Measurements from ENCODE around the gene TMEM270.
A peak's percentile ranks its signal among the peaks of the same experiment; 100 is the strongest.

Gene TMEM270

DNA sequence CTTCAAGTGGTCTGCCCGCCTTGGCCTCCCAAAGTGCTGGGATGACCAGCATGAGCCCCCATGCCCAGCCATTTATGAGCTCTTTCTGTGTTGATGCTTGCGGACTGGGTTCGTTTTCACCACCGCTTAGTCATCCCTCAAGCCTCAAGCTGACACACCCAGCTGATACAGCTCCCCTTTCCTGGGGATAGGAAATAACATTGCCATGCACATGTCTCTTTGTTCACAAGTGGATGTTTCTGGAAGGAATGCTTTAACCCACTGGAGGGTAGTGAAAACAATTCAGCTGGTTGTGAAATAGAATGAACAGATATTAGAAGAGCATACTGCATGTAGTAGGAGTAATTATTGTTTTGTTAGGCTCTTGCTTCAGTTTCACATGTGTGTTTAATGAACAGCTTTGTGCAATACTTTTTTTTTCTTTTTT, 10.2 kb upstream of the TMEM270 start:
- TF ChIP-seq CTCF (IDR thresholded peaks at IDR 0.05; ENCODE audit: low read depth, low read length) = no peak
- DNase-seq (ENCODE audit: extremely low read depth, low read depth) = peak; percentile 96

DNA sequence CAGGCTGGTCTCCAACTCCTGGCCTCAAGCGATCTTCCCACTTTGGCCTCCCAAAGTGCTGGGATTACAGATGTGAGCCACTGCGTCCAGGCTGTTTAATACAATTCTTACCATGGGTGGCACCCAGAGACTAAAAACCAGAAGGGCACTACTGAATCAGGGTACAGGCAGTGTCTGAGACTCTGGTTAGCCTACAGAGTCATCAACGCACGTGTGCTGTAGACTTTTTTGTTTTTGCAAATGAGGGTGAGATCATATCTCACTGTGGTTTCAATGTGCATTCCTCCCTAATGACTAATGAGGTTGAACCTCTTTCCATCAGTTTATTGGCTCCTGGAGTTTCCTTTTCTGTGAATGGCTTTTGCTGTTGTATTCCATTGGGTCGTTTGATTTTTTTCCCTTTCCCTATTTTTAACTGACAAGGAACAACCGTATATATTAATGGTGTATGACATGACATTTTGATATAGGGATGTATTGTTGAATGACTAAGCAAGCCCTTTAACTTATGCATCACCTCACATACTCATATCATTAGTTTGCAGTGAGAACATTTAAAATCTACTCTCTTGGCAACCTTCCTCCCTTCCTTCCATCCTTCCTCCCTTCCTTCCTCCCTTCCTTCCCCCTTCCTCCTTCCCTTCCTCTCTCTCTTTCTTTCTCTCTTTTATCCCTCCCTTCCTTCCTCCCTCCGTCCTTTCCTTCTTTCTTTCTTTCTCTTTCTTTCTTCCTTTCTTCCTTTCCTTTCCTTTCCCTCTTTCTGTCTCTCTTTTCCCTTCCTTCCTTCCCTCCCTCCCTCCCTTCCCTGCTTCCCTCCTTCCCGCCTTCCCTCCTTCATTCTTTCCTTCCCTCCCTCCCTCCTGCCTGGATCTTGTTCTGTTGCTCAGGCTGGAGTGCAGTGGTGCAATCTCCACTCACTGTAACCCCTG, 9.3 kb upstream of the TMEM270 start:
- DNase-seq (ENCODE audit: extremely low read depth, low read depth) = peak; percentile 80
- TF ChIP-seq CTCF (IDR thresholded peaks at IDR 0.05; ENCODE audit: low read depth, low read length) = no peak

DNA sequence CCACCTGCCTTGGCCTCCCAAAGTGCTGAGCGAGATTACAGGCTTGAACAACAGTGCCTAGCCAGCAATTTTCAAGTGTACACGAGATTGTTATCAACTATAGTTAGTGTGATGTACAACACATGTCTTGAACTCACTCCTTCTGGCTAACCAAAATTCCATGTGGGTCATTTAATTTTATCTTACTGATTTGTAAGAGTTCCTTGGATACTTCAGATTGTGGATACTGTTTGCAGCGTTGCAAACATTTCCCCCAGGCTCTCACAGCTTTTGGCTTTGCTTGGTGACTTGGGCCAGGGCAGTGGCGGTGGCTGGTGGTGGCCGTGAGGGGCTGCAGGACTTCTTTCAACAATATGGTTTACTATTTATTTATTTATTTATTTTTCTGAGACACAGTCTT, 8.5 kb upstream of the TMEM270 start:
- TF ChIP-seq CTCF (IDR thresholded peaks at IDR 0.05; ENCODE audit: low read depth, low read length) = no peak
- DNase-seq (ENCODE audit: extremely low read depth, low read depth) = no peak

DNA sequence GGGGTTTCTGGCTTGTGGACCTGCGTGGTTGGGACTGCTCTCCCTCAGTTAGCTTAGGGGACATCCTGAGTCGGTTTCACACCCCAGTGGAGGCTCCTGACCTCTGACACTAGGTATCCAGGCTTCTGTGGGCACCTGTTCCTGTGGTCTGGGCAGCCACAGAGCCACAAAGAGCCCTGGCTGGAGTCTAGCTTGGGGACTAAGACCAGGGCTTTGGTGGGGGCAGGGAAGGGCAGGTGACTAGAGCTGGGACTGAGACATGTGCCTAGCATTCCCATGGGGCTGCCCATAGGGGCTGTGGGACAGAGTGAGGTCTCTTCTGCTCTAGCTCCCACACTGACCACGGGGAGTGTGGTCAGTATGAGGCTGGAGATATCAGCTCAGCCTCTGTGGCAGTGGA, 4.0 kb upstream of the TMEM270 start:
- DNase-seq (ENCODE audit: extremely low read depth, low read depth) = no peak
- no peak for TF ChIP-seq CTCF (IDR thresholded peaks at IDR 0.05; ENCODE audit: low read depth, low read length)

- DNase-seq (ENCODE audit: extremely low read depth, low read depth) = no peak
- TF ChIP-seq CTCF (IDR thresholded peaks at IDR 0.05; ENCODE audit: low read depth, low read length) = no peak
Observed at GRCh38 chr7:73858807-73859206, 2.2 kb upstream of the TMEM270 start.

DNA sequence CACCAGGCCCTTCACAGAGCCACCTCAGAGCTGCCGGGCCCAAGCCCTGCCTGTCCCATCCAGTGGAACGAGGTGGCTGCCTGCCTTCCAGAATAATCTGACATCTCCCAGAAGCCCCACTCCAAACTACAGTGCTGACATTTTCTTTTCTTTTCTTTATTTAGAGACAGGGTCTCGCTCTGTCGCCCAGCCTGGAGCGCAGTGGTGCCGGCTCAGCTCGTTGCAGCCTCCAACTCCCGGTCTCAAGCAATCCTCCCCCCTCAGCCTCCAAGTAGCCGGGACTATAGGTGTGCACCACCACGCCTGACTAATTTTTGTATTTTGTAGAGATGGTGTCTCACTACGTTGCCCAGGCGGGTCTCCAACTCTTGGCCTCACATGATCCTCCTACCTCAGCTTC, 346 bp downstream of the TMEM270 start:
- no peak for TF ChIP-seq CTCF (IDR thresholded peaks at IDR 0.05; ENCODE audit: low read depth, low read length)
- no peak for DNase-seq (ENCODE audit: extremely low read depth, low read depth)

GRCh38 chr7:73864981-73865711, 4.2 kb downstream of the TMEM270 start:
- no peak for DNase-seq (ENCODE audit: extremely low read depth, low read depth)
- no peak for TF ChIP-seq CTCF (IDR thresholded peaks at IDR 0.05; ENCODE audit: low read depth, low read length)

All from AG09319 (cell line).